ENCODE measurements around the gene PLXDC2. TPM values are rescaled to one million over a fixed set of nuclear protein-coding genes. Genes with fewer than 3 reads are reported as not detected.

Gene PLXDC2
- total RNA-seq, 1 experiment from 2014 or later = 0.20 TPM

GRCh38 chr10:19778996-19779395 lies 37.2 kb upstream of the PLXDC2 start:
- no peak overlapping the region for H3K9ac ChIP-seq (ENCODE audit: low read length)
- TF ChIP-seq YY1 (IDR thresholded peaks at IDR 0.05; ENCODE audit: extremely low read depth, insufficient replicate concordance, low read depth, low read length) = no peak
- TF ChIP-seq SIN3A (IDR thresholded peaks at IDR 0.05; ENCODE audit: low read depth) = no peak
- TF ChIP-seq RAD21 (IDR thresholded peaks at IDR 0.05; ENCODE audit: low read depth) = no peak
- TF ChIP-seq, protein P1, sequence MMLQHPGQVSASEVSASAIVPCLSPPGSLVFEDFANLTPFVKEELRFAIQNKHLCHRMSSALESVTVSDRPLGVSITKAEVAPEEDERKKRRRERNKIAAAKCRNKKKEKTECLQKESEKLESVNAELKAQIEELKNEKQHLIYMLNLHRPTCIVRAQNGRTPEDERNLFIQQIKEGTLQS (IDR thresholded peaks at IDR 0.05) = no peak
- TF ChIP-seq EZH2phosphoT487 (IDR thresholded peaks at IDR 0.05; ENCODE audit: borderline replicate concordance) = no peak
- no peak for TF ChIP-seq TCF7L2 (IDR thresholded peaks at IDR 0.05; ENCODE audit: borderline replicate concordance, extremely low read depth, insufficient read depth, insufficient read length)
- no peak for TF ChIP-seq ELF1 (IDR thresholded peaks at IDR 0.05; ENCODE audit: borderline replicate concordance, low read depth)
- TF ChIP-seq EGR1 (IDR thresholded peaks at IDR 0.05; ENCODE audit: low read depth) = no peak
- TF ChIP-seq JUND (IDR thresholded peaks at IDR 0.05) = no peak
- no peak for TF ChIP-seq CTCF (IDR thresholded peaks at IDR 0.05 in 2 of 3, conservative IDR thresholded peaks at IDR 0.05 in 1 of 3; ENCODE audit: borderline replicate concordance in 1 of 3, insufficient read depth in 1 of 3, low read depth in 2 of 3, low read length in 2 of 3)
- no peaks in the 10 kb centered on the region for H3K9me2 ChIP-seq (ENCODE audit: insufficient read depth)
- H3K79me2 ChIP-seq (ENCODE audit: insufficient read depth, low read length) = no peaks in the 10 kb centered on the region
- H3K4me2 ChIP-seq (ENCODE audit: low read length) = no peak overlapping the region
- no peaks in the 10 kb centered on the region for H3K27me3 ChIP-seq (ENCODE audit: insufficient read depth, low read length)
- ChIA-PET POLR2A (no interaction called here), CTCF (no interaction called here), RAD21 (ENCODE audit: low non-redundant PET in 1 of 2, low total read pairs in 2 of 2, uncharacterized antibody in 2 of 2, unreplicated experiment in 2 of 2) (no interaction called here)
- intact Hi-C loops (cut with micrococcal nuclease) = no loop called here
- BruUV-seq (replicated peaks) = no TSS peak
- H3K4me1 ChIP-seq (ENCODE audit: control insufficient read depth in 1 of 2, insufficient read depth in 2 of 2, low read length in 2 of 2) = no peaks in the 10 kb centered on the region
- ATAC-seq (no peak), DNase-seq (ENCODE audit: low read depth, low spot score) (no peak)
- H3K27ac ChIP-seq (ENCODE audit: low read depth, low read length) = no peak overlapping the region
- peaks cover 8 to 20% of the 10 kb centered on the region in 2 experiments; a peak in 3 of 4 replicates for H3K9me3 ChIP-seq (ENCODE audit: control insufficient read depth in 1 of 2, insufficient read depth in 1 of 2, low read depth in 1 of 2, low read length in 2 of 2)
- no peak overlapping the region for H3K4me3 ChIP-seq (replicated peaks in 1 of 2; ENCODE audit: low read depth in 1 of 2, low read length in 2 of 2)
- no peaks in the 10 kb centered on the region for H3K36me3 ChIP-seq (ENCODE audit: control insufficient read depth in 1 of 2, insufficient read depth in 2 of 2, low read length in 2 of 2)
- H2AFZ ChIP-seq (ENCODE audit: low read depth, low read length, poor library complexity, severe bottlenecking) = no peak overlapping the region
- no peaks in the 10 kb centered on the region for H4K20me1 ChIP-seq (ENCODE audit: insufficient read depth)

All from HCT116 (cell line).